WTC11 (cell line): ENCODE data around the gene CDH16. TPM values are rescaled to one million over a fixed set of nuclear protein-coding genes. Genes with fewer than 3 reads are reported as not detected.

ENCODE experiments used
- ATAC-seq: fragments of 200-7000 bp; cut with Tn5 transposase; 2 replicates; pipeline ENCODE4 v1.10.0; 2021; ENCODE audit warnings: mild to moderate bottlenecking, moderate library complexity
- CTCF ChIA-PET: fragments of 300-600 bp; sonication (Branson Sonifier 250); formaldehyde crosslinking; loops from one replicate; lab custom pipeline; 2021; ENCODE audit warnings: antibody characterized with exemption; lab: Charles Lee
- POLR2A ChIA-PET: fragments of 350-600 bp; sonication (Branson Sonifier 250); formaldehyde crosslinking; loops from one replicate; lab custom pipeline; 2021; ENCODE audit warnings: antibody characterized with exemption; lab: Charles Lee
- DNase-seq: peaks from one replicate; pipeline ENCODE4 v3.0.0; 2021; ENCODE audit warnings: low spot score
- H3K27ac Mint-ChIP-seq: 2 replicates; pipeline ENCODE4 v1.8.0; 2021; ENCODE audit warnings: mixed read lengths
- H3K27me3 Mint-ChIP-seq: 2 replicates; pipeline ENCODE4 v1.8.0; 2021; ENCODE audit warnings: low read depth, mild to moderate bottlenecking, moderate library complexity, mixed read lengths
- H3K36me3 Mint-ChIP-seq: 2 replicates; pipeline ENCODE4 v1.8.0; 2021; ENCODE audit warnings: mixed read lengths
- H3K4me1 Mint-ChIP-seq: 2 replicates; pipeline ENCODE4 v1.8.0; 2022; ENCODE audit warnings: mixed read lengths
- H3K4me3 Mint-ChIP-seq: 2 replicates; pipeline ENCODE4 v1.8.0; 2021; ENCODE audit warnings: mild to moderate bottlenecking, moderate library complexity, mixed read lengths
- H3K9me3 Mint-ChIP-seq: 2 replicates; pipeline ENCODE4 v1.8.0; 2021; ENCODE audit warnings: mixed read lengths
- ATF1 ChIP-seq: sonication (generic); formaldehyde crosslinking; IDR thresholded peaks from 2 replicates; pipeline ENCODE4 v1.8.1; 2023; ENCODE audit warnings: mild to moderate bottlenecking, moderate library complexity, missing genetic modification reagents
- EMX1 ChIP-seq: fragments of 250-450 bp; sonication (Bioruptor Pico); IDR thresholded peaks from 2 replicates; pipeline ENCODE4 v1.8.0; 2021; ENCODE audit warnings: mild to moderate bottlenecking
- ESRRA ChIP-seq: sonication (generic); formaldehyde crosslinking; IDR thresholded peaks from 2 replicates; pipeline ENCODE4 v1.8.1; 2022; ENCODE audit warnings: mild to moderate bottlenecking, missing genetic modification reagents, borderline replicate concordance
- FOXP1 ChIP-seq: sonication (generic); formaldehyde crosslinking; IDR thresholded peaks from 2 replicates; pipeline ENCODE4 v1.8.0; 2022; ENCODE audit warnings: missing genetic modification reagents, mild to moderate bottlenecking, moderate library complexity, borderline replicate concordance
- GABPB1 ChIP-seq: sonication (generic); formaldehyde crosslinking; IDR thresholded peaks from 2 replicates; pipeline ENCODE4 v1.8.1; 2023; ENCODE audit warnings: mild to moderate bottlenecking, missing genetic modification reagents
- HMGA2 ChIP-seq: fragments of 250-450 bp; sonication (Bioruptor Pico); IDR thresholded peaks from 2 replicates; pipeline ENCODE4 v1.4.0; 2021; ENCODE audit warnings: mild to moderate bottlenecking, moderate library complexity
- KAT7 ChIP-seq: sonication (generic); formaldehyde crosslinking; IDR thresholded peaks from 2 replicates; pipeline ENCODE4 v1.8.1; 2023; ENCODE audit warnings: missing genetic modification reagents, mild to moderate bottlenecking, borderline replicate concordance
- MAX ChIP-seq: sonication (generic); formaldehyde crosslinking; IDR thresholded peaks from 2 replicates; pipeline ENCODE4 v1.8.0; 2022; ENCODE audit warnings: mild to moderate bottlenecking, missing genetic modification reagents
- MXD4 ChIP-seq: fragments of 250-450 bp; sonication (Bioruptor Pico); IDR thresholded peaks from 2 replicates; pipeline ENCODE4 v1.8.0; 2021; ENCODE audit warnings: mild to moderate bottlenecking, moderate library complexity, borderline replicate concordance
- PRRX2 ChIP-seq: fragments of 250-450 bp; sonication (Bioruptor Pico); IDR thresholded peaks from 2 replicates; pipeline ENCODE4 v1.8.0; 2021; ENCODE audit warnings: mild to moderate bottlenecking
- SOX15 ChIP-seq: fragments of 250-450 bp; sonication (Bioruptor Pico); IDR thresholded peaks from 2 replicates; pipeline ENCODE4 v1.9.0; 2021; ENCODE audit warnings: mild to moderate bottlenecking
- TP53 ChIP-seq: sonication (generic); formaldehyde crosslinking; IDR thresholded peaks from 2 replicates; pipeline ENCODE4 v1.8.1; 2023; ENCODE audit warnings: mild to moderate bottlenecking, missing genetic modification reagents
- ZNF121 ChIP-seq: sonication (generic); formaldehyde crosslinking; IDR thresholded peaks from 2 replicates; pipeline ENCODE4 v1.8.0; 2023; ENCODE audit warnings: missing genetic modification reagents
- ZNF138 ChIP-seq: sonication (generic); formaldehyde crosslinking; conservative IDR thresholded peaks from 2 replicates; pipeline ENCODE4 v1.8.1; 2022; ENCODE audit warnings: mild to moderate bottlenecking, moderate library complexity, missing genetic modification reagents
- ZNF219 ChIP-seq: sonication (generic); formaldehyde crosslinking; IDR thresholded peaks from 2 replicates; pipeline ENCODE4 v1.8.0; 2023; ENCODE audit warnings: missing genetic modification reagents, mild to moderate bottlenecking, borderline replicate concordance
- total RNA-seq: library from RNA; stranded (reverse); gene quantifications from 3 replicates; pipeline ENCODE4 v1.2.3, GENCODE V29; 2021
- TF ChIP-seq, protein P1 (sequence below): fragments of 250-450 bp; sonication (Bioruptor Pico); IDR thresholded peaks from 2 replicates; pipeline ENCODE4 v1.9.0; 2021; ENCODE audit warnings: mild to moderate bottlenecking
- TF ChIP-seq, protein P2 (sequence below): sonication (generic); formaldehyde crosslinking; IDR thresholded peaks from 2 replicates; pipeline ENCODE4 v1.8.1; 2023; ENCODE audit warnings: mild to moderate bottlenecking, missing genetic modification reagents, borderline replicate concordance
- TF ChIP-seq, protein P3 (sequence below): sonication (generic); formaldehyde crosslinking; IDR thresholded peaks from 2 replicates; pipeline ENCODE4 v1.8.1; 2023; ENCODE audit warnings: mild to moderate bottlenecking, missing genetic modification reagents
- TF ChIP-seq, protein P4 (sequence below): fragments of 250-450 bp; sonication (Bioruptor Pico); IDR thresholded peaks from 2 replicates; pipeline ENCODE4 v1.9.0; 2021; ENCODE audit warnings: mild to moderate bottlenecking
- TF ChIP-seq, protein P5 (sequence below): sonication (generic); formaldehyde crosslinking; IDR thresholded peaks from 2 replicates; pipeline ENCODE4 v1.8.0; 2022; ENCODE audit warnings: mild to moderate bottlenecking, missing genetic modification reagents

CDH16 gene
- total RNA-seq, 1 experiment from 2014 or later = not detected

DNA sequence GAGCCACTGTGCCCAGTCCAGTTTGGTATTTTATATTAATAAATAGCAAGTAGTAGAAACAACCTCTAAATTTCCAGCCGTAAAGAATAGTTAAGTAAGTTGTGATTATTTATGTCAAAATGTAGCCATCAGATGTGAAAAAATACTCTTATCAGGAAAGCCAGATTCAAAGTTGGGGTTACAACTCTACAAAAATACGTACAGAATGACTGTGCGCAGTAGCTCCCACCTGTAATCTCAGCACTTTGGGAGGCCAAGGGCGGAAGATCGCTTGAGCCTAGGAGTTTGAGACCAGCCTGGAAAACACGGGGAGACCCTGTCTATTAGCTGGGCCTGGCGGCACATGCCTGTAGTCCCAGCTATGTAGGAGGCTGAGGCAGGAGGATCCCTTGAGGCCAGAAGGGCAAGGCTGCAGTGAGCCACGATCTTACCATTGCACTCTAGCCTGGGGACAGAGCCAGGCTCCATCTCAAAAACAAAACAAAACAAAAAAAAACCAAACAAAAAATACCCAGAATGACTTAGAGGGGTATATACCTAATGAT is 36.6 kb downstream of the CDH16 start:
- peak overlapping the region; percentile 95 for H3K4me3 Mint-ChIP-seq
- TF ChIP-seq SOX15 (no peak), GABPB1 (CRISPR knock-in tag) (no peak), HMGA2 (CRISPR knock-in tag) (no peak), MAX (CRISPR knock-in tag) (no peak), EMX1 (CRISPR knock-in tag) (no peak), TP53 (CRISPR knock-in tag) (no peak), KAT7 (no peak), ESRRA (CRISPR knock-in tag) (no peak), FOXP1 (CRISPR knock-in tag) (no peak), ZNF219 (no peak), MXD4 (CRISPR knock-in tag) (no peak), PRRX2 (CRISPR knock-in tag) (no peak), ATF1 (no peak), ZNF138 (no peak), ZNF121 (CRISPR knock-in tag) (no peak)
- TF ChIP-seq, protein P1, sequence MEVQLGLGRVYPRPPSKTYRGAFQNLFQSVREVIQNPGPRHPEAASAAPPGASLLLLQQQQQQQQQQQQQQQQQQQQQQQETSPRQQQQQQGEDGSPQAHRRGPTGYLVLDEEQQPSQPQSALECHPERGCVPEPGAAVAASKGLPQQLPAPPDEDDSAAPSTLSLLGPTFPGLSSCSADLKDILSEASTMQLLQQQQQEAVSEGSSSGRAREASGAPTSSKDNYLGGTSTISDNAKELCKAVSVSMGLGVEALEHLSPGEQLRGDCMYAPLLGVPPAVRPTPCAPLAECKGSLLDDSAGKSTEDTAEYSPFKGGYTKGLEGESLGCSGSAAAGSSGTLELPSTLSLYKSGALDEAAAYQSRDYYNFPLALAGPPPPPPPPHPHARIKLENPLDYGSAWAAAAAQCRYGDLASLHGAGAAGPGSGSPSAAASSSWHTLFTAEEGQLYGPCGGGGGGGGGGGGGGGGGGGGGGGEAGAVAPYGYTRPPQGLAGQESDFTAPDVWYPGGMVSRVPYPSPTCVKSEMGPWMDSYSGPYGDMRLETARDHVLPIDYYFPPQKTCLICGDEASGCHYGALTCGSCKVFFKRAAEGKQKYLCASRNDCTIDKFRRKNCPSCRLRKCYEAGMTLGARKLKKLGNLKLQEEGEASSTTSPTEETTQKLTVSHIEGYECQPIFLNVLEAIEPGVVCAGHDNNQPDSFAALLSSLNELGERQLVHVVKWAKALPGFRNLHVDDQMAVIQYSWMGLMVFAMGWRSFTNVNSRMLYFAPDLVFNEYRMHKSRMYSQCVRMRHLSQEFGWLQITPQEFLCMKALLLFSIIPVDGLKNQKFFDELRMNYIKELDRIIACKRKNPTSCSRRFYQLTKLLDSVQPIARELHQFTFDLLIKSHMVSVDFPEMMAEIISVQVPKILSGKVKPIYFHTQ (CRISPR knock-in tag) = no peak
- TF ChIP-seq, protein P2, sequence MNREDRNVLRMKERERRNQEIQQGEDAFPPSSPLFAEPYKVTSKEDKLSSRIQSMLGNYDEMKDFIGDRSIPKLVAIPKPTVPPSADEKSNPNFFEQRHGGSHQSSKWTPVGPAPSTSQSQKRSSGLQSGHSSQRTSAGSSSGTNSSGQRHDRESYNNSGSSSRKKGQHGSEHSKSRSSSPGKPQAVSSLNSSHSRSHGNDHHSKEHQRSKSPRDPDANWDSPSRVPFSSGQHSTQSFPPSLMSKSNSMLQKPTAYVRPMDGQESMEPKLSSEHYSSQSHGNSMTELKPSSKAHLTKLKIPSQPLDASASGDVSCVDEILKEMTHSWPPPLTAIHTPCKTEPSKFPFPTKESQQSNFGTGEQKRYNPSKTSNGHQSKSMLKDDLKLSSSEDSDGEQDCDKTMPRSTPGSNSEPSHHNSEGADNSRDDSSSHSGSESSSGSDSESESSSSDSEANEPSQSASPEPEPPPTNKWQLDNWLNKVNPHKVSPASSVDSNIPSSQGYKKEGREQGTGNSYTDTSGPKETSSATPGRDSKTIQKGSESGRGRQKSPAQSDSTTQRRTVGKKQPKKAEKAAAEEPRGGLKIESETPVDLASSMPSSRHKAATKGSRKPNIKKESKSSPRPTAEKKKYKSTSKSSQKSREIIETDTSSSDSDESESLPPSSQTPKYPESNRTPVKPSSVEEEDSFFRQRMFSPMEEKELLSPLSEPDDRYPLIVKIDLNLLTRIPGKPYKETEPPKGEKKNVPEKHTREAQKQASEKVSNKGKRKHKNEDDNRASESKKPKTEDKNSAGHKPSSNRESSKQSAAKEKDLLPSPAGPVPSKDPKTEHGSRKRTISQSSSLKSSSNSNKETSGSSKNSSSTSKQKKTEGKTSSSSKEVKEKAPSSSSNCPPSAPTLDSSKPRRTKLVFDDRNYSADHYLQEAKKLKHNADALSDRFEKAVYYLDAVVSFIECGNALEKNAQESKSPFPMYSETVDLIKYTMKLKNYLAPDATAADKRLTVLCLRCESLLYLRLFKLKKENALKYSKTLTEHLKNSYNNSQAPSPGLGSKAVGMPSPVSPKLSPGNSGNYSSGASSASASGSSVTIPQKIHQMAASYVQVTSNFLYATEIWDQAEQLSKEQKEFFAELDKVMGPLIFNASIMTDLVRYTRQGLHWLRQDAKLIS (CRISPR knock-in tag) = no peak
- TF ChIP-seq, protein P3, sequence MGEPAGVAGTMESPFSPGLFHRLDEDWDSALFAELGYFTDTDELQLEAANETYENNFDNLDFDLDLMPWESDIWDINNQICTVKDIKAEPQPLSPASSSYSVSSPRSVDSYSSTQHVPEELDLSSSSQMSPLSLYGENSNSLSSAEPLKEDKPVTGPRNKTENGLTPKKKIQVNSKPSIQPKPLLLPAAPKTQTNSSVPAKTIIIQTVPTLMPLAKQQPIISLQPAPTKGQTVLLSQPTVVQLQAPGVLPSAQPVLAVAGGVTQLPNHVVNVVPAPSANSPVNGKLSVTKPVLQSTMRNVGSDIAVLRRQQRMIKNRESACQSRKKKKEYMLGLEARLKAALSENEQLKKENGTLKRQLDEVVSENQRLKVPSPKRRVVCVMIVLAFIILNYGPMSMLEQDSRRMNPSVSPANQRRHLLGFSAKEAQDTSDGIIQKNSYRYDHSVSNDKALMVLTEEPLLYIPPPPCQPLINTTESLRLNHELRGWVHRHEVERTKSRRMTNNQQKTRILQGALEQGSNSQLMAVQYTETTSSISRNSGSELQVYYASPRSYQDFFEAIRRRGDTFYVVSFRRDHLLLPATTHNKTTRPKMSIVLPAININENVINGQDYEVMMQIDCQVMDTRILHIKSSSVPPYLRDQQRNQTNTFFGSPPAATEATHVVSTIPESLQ (CRISPR knock-in tag) = no peak
- TF ChIP-seq, protein P4, sequence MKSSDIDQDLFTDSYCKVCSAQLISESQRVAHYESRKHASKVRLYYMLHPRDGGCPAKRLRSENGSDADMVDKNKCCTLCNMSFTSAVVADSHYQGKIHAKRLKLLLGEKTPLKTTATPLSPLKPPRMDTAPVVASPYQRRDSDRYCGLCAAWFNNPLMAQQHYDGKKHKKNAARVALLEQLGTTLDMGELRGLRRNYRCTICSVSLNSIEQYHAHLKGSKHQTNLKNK (CRISPR knock-in tag) = no peak
- TF ChIP-seq, protein P5, sequence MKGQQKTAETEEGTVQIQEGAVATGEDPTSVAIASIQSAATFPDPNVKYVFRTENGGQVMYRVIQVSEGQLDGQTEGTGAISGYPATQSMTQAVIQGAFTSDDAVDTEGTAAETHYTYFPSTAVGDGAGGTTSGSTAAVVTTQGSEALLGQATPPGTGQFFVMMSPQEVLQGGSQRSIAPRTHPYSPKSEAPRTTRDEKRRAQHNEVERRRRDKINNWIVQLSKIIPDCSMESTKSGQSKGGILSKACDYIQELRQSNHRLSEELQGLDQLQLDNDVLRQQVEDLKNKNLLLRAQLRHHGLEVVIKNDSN (CRISPR knock-in tag) = no peak
- TF ChIP-seq, all 79 proteins: peak for 0

More for the DNA sequence above, 36.6 kb downstream of the CDH16 start:
- CTCF ChIA-PET = interaction anchor here (0.7 to 3.4 kb wide), 8 partner anchors 10 to 231 kb away, joined by 3 to 31 read pairs (median 13); partner anchors contain the start of genes CDH16 and NAE1
- Mint-ChIP-seq H3K36me3 (peaks cover 20% of the 10 kb centered on the region), H3K27me3 (peaks cover 11% of the 10 kb centered on the region), H3K27ac (no peak overlapping the region), H3K4me1 (peaks cover 20% of the 10 kb centered on the region), H3K9me3 (no peaks in the 10 kb centered on the region)
- no peak for ATAC-seq
- POLR2A ChIA-PET = interaction anchor here (0.6 kb wide), 1 partner anchor 9 kb away, joined by 3 read pairs; no protein-coding TSS in a partner anchor
- DNase-seq = no peak
